Measurements from ENCODE around the gene LMF1.
"Not testable (repeated sequence)": the region's sequence is repeated elsewhere in the genome, so short reads cannot be mapped to it uniquely, and the experiment has no call there.

The LMF1 gene

GRCh38 chr16:867421-868385 is 103.1 kb downstream of the LMF1 start:
- DNase-seq = no peak
- in situ Hi-C loops (cut with MboI; ENCODE audit: low pct_unique_long_range_greater_than_20kb, low sequenced_read_pairs) = no loop called here

- in situ Hi-C loops (cut with MboI; ENCODE audit: low pct_unique_long_range_greater_than_20kb, low sequenced_read_pairs) = no loop called here
- DNase-seq = peak; percentile 9
These were observed 104.4 kb downstream of the LMF1 start for GRCh38 chr16:866252-866896.

GRCh38 chr16:865026-865425 is 105.8 kb downstream of the LMF1 start:
- in situ Hi-C loops (cut with MboI; ENCODE audit: low pct_unique_long_range_greater_than_20kb, low sequenced_read_pairs) = no loop called here
- no peak for DNase-seq

- DNase-seq = no peak
- in situ Hi-C loops (cut with MboI; ENCODE audit: low pct_unique_long_range_greater_than_20kb, low sequenced_read_pairs) = no loop called here
These were observed 109.3 kb downstream of the LMF1 start for GRCh38 chr16:861446-861845.

GRCh38 chr16:860891-861290 is 109.9 kb downstream of the LMF1 start:
- DNase-seq = no peak
- in situ Hi-C loops (cut with MboI; ENCODE audit: low pct_unique_long_range_greater_than_20kb, low sequenced_read_pairs) = no loop called here

GRCh38 chr16:858971-859370 is 111.8 kb downstream of the LMF1 start:
- DNase-seq; in situ Hi-C loops (cut with MboI; ENCODE audit: low pct_unique_long_range_greater_than_20kb, low sequenced_read_pairs): not testable (repeated sequence)

- DNase-seq; in situ Hi-C loops (cut with MboI; ENCODE audit: low pct_unique_long_range_greater_than_20kb, low sequenced_read_pairs): not testable (repeated sequence)
These were observed 112.3 kb downstream of the LMF1 start for GRCh38 chr16:858441-858840.

- no peak for DNase-seq
- in situ Hi-C loops (cut with MboI; ENCODE audit: low pct_unique_long_range_greater_than_20kb, low sequenced_read_pairs) = no loop called here
These were observed 114.0 kb downstream of the LMF1 start for GRCh38 chr16:856811-857210.

- DNase-seq = no peak
- in situ Hi-C loops (cut with MboI; ENCODE audit: low pct_unique_long_range_greater_than_20kb, low sequenced_read_pairs) = no loop called here
These were observed 114.7 kb downstream of the LMF1 start for GRCh38 chr16:856101-856500.

- in situ Hi-C loops (cut with MboI; ENCODE audit: low pct_unique_long_range_greater_than_20kb, low sequenced_read_pairs) = no loop called here
These were observed 115.3 kb downstream of the LMF1 start for GRCh38 chr16:855471-855870.

GRCh38 chr16:854808-855410 is 115.9 kb downstream of the LMF1 start:
- no peak for DNase-seq
- in situ Hi-C loops (cut with MboI; ENCODE audit: low pct_unique_long_range_greater_than_20kb, low sequenced_read_pairs) = no loop called here

More at GRCh38 chr16:855471-855870, 115.3 kb downstream of the LMF1 start:
- DNase-seq = no peak

GRCh38 chr16:853981-854807 is 116.6 kb downstream of the LMF1 start:
- no peak for DNase-seq
- in situ Hi-C loops (cut with MboI; ENCODE audit: low pct_unique_long_range_greater_than_20kb, low sequenced_read_pairs) = no loop called here

- no peak for DNase-seq
- in situ Hi-C loops (cut with MboI; ENCODE audit: low pct_unique_long_range_greater_than_20kb, low sequenced_read_pairs) = no loop called here
These were observed 117.5 kb downstream of the LMF1 start for GRCh38 chr16:853306-853705.

- DNase-seq = no peak
- in situ Hi-C loops (cut with MboI; ENCODE audit: low pct_unique_long_range_greater_than_20kb, low sequenced_read_pairs) = no loop called here
These were observed 118.2 kb downstream of the LMF1 start for GRCh38 chr16:852451-853185.

GRCh38 chr16:851871-852270 is 118.9 kb downstream of the LMF1 start:
- no peak for DNase-seq
- in situ Hi-C loops (cut with MboI; ENCODE audit: low pct_unique_long_range_greater_than_20kb, low sequenced_read_pairs) = no loop called here

- in situ Hi-C loops (cut with MboI; ENCODE audit: low pct_unique_long_range_greater_than_20kb, low sequenced_read_pairs) = no loop called here
- DNase-seq = no peak
These were observed 119.5 kb downstream of the LMF1 start for GRCh38 chr16:851209-851810.

- in situ Hi-C loops (cut with MboI; ENCODE audit: low pct_unique_long_range_greater_than_20kb, low sequenced_read_pairs) = no loop called here
- DNase-seq = no peak
These were observed 120.1 kb downstream of the LMF1 start for GRCh38 chr16:850668-851067.

Measured in KBM-7 (cell line).